ENCODE data around the gene ELMO3.

ELMO3 gene

DNA sequence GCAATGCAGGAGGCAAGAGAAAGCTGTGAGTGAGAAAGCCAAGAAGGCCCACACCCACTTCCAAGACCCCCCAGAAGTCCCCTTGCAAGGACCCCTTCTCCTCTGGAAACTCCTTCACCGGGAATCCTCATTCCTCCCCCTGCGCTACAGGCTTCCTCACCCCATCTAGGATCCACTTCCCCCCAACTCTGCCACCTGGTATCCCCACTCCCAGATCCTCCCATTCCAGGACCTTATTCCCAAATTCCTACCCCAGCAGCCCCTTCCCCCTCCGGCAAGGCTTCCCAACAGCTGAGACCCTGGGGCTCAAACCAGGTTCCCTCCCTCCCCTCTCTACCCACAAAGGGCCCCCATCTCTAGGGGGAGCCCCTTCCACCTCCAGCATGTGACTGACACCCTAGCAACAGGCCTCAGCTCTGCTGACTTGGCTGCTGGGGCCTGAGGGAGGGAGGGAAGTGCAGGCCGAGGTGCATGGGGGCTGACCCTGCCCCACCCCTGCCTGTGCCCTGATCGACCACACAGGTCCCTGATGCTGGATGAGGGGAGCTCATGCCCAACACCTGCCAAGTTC lies 32.2 kb upstream of the ELMO3 start:
- no peak overlapping the region for H3K27ac ChIP-seq
- TF ChIP-seq, protein P1, sequence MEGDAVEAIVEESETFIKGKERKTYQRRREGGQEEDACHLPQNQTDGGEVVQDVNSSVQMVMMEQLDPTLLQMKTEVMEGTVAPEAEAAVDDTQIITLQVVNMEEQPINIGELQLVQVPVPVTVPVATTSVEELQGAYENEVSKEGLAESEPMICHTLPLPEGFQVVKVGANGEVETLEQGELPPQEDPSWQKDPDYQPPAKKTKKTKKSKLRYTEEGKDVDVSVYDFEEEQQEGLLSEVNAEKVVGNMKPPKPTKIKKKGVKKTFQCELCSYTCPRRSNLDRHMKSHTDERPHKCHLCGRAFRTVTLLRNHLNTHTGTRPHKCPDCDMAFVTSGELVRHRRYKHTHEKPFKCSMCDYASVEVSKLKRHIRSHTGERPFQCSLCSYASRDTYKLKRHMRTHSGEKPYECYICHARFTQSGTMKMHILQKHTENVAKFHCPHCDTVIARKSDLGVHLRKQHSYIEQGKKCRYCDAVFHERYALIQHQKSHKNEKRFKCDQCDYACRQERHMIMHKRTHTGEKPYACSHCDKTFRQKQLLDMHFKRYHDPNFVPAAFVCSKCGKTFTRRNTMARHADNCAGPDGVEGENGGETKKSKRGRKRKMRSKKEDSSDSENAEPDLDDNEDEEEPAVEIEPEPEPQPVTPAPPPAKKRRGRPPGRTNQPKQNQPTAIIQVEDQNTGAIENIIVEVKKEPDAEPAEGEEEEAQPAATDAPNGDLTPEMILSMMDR (conservative IDR thresholded peaks at IDR 0.05): no peak

- H3K27ac ChIP-seq: no peak overlapping the region
- TF ChIP-seq, protein P1 (conservative IDR thresholded peaks at IDR 0.05): no peak
Measured at GRCh38 chr16:67167588-67167987, 31.3 kb upstream of the ELMO3 start.

- TF ChIP-seq, protein P1 (conservative IDR thresholded peaks at IDR 0.05): no peak
- no peak overlapping the region for H3K27ac ChIP-seq
Measured at GRCh38 chr16:67169011-67169451, 29.9 kb upstream of the ELMO3 start.

DNA sequence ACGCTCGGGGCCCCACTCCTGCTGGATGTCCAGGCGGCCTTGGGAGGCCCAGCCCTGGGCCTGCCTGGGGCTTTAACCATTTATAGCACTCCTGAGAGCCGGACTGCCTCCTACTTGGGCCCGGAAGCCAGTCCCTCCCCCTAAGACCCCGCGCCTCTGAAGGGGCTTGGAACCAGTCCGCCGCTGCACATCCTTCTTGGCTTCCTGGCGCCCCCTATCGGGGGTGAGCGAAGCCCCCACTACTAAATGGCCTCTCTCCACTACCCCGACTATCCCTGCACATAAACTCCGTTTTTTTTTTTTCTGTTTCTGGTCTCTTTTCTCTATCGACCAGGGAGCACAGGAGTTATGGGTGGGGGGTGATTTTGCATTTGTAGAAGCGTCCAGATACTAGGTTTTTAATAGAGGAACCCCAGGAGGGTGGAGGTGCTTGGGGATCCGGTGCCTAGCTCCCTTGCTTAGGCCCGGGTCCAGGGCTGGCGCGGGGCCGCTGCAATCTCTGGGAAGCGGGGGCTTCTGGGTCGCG lies 29.2 kb upstream of the ELMO3 start:
- no peak overlapping the region for H3K27ac ChIP-seq
- TF ChIP-seq, protein P1 (conservative IDR thresholded peaks at IDR 0.05): no peak

GRCh38 chr16:67170168-67170948 lies 28.6 kb upstream of the ELMO3 start, which contains the start of gene NOL3:
Gene NOL3, plus strand, starts transcription at chr16:67170538.
- TF ChIP-seq, protein P1 (conservative IDR thresholded peaks at IDR 0.05): no peak
- no peak within 1 kb of the TSS for H3K27ac ChIP-seq

GRCh38 chr16:67170949-67171649 lies 27.8 kb upstream of the ELMO3 start:
- no peak overlapping the region for H3K27ac ChIP-seq

More at GRCh38 chr16:67170949-67171649, 27.8 kb upstream of the ELMO3 start:
- TF ChIP-seq, protein P1 (conservative IDR thresholded peaks at IDR 0.05): no peak

Measured in VCaP (cell line).